GM18520 (cell line): ENCODE data around the gene NBPF20.
"Not testable (repeated sequence)": the region's sequence is repeated elsewhere in the genome, so short reads cannot be mapped to it uniquely, and the experiment has no call there.

Experiments used
- ATAC-seq: cut with Tn5 transposase; IDR thresholded peaks from one replicate; pipeline ENCODE4 v1.9.1; 2021; ENCODE audit not compliant: unreplicated experiment

The NBPF20 gene

DNA sequence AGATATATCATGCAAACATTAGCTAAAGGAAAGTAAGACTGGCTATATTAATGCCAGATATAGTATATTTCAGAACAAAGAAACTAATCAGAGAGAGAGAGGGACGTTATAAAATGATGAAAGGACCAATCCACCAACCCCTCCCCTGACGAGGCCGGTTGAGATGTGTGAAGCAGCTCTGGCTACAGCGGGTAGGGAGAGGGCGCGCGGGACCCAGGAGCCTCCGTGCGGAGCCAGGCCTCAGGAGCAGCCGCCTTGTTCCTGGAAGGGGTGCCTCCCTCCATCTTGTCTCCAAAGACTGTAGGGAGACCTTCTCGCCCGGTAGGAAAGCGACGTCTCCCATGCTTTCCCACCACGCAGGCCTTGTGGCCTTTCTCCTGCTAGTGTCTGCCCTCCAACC, 5.4 kb upstream of the NBPF20 start:
- not testable (repeated sequence) for ATAC-seq

DNA sequence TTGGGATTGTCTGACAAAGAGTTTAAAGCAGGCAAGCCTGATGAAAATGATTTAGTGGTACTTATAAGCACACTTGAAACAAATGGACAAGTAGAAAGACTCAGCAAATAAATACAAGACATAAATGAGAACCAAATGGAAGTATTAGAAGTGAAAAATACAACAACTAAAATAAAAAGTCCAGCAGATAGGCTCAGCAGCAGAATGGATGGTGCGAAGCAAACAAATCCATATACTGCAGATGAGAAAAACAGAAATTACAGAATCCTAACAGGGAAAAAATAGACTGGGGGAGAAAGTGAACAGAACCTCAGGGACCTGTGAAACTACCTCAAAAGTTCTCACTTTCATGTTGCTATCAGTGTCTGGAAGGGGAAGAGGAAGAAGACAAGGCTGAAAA, 3.9 kb upstream of the NBPF20 start:
- not testable (repeated sequence) for ATAC-seq

DNA sequence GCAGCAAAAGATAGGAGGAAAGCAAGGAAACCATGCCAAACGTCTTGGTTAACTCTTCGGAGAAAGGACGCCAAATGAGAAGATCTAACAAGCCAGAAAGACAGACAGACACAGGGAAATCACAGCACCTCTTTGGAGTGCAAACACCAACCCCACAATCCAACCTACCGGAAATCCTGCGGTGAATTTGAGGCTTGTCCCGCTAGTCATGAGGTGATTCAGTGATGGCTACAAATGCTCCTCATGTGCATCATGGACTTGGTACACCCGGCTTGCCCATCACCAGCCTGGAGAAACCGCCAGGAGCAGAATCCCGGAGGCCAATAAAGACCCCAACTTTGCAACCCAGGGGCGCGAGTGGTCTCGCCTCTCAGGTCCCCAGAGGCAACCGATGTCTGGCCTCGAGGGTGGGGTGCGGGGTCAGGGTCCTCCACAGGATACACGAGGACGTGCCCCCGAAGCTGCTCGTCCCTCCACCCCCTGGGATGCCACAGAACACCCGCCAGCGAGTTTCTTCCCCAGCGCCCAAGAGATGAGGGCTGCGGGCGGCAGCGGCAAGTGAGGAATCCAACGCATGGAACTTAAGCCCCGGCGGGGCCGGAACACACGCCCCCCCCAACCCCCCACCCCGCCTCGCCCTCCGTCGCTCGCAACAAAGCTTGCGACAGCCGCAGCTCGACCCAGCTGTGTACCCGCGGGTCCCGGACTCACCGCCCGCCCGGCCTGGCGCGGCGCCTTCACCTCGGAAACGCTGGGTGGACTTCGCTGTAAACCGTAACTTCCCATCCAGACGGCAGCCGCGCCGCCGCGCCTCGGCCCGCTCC, 579 bp downstream of the NBPF20 start:
- ATAC-seq, result peak; percentile 35

GRCh38 chr1:145415149-145415548, 10.3 kb downstream of the NBPF20 start:
- not testable (repeated sequence) for ATAC-seq

DNA sequence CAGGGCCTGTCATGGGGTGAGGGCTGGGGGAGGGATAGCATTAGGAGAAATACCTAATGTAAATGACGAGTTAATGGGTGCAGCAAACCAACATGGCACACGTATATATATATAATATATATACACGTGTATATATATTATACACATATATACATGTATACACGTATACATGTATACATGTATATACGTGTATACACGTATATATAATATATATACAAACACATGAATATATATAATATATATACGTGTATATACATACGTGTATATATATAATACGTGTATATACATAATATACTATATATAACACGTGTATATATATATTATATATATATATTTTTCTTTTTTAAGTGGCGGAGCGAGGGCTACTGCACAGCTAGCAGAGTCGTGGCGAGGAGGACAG, 18.1 kb downstream of the NBPF20 start:
- ATAC-seq, result not testable (repeated sequence)

DNA sequence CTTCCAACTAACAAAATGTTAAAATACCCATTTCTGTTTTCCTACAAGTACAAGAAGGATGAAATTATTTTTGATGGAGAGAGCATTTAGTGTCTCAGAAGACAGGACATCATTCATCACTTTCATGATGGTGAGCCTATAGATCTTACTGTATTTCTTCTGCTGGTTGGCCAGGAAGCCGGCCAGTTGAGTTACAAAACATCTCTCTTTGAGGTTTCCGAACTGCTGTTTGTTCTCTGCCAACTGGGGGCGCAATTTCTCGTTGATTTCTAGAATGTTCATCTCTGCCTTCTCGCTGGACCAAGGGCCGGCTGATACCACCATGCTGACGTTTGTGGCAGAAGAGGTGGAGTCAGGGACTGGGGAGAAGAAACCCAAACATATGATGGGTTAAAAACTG, 20.5 kb downstream of the NBPF20 start:
- not testable (repeated sequence) for ATAC-seq

DNA sequence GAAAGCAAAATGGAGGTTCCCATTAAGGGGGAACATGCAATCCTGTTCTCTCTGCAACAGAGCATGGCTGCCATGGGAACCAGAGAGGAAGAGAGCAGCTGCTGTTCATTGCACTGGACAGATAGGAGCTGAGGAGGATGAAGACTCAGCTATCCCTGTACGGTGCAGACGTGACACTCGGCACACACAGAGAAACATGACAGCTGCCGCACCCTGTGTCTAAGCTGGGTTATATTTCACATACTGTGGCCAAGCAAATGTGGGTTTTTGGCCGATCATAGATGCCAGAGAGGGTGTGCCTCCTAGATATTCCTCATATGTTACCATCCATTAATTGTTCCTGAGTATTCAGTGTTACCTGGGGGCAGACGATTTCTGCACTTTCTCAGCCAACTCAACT, 24.7 kb downstream of the NBPF20 start:
- not testable (repeated sequence) for ATAC-seq
